Activated CD4-positive, CD25-positive, alpha-beta regulatory T cell treated with anti-CD3 and anti-CD28 coated beads, Interleukin-2, amount 50 U/mL, for 72 hours (primary cell): ENCODE data around the gene DDN.

Experiments
- DNase-seq: peaks from one replicate; pipeline ENCODE4 v3.0.0; 2021

DDN gene

DNA sequence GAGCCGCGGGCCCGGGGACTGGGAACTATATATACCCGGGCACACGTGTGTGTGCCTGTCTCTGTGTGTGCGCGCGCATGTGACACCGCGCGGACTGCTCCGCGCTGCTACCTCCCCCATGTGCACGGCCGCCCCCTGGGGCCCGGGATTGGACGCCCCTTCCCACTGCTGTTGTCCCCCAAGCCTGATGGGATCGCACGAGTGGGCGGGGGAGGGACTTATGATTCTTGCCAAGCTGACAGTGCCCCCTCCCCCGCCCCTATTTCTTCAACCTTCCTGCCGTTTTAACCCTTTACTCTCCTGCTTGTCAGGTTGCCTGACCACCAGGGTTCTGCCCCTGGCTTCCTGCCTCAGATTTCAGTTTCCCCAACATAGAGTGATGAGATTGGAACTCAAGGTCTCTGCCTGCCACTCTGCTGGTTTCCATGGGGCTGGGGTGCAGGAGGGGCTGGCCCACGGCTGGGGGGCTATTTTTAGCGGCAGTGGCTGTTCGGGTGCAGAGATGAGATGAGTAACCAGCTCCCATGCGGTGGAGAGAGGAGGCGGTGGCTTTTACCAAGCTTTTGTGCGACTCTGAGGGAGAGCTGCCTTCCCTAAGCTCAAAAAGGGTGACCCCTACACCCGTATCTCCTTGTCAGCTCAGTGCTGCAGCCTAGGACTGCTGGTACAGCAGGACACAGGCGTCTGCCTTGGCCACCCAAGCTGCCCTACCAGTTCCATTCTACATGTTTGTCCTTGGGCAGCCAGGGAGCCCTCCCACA lies at the start of gene DDN:
Gene DDN, minus strand, starts transcription at position 5 of the 761 bp plus-strand sequence. CDS start 88 bp downstream, outside the sequence.
- peak; percentile 45 for DNase-seq

DNA sequence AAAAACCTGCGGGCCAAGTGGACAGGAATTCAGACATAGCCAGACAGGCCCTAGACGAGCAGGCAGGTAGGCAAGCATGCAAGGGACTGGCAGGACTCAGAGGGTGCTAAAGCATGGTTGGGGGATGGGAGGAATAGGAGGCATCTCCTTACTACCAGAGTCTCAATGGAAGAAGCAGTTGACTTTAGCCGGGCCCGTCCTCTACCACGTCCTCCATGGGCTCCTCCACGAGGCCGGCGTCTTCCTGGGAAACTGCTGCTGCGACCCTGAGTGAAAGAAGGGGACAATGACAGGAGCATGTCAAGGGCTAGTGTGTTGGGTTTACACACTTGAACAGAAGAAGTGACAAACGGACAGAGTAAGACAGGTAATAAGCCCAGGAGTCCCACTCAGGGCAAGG lies 49.8 kb upstream of the DDN start:
- DNase-seq: no peak

DNA sequence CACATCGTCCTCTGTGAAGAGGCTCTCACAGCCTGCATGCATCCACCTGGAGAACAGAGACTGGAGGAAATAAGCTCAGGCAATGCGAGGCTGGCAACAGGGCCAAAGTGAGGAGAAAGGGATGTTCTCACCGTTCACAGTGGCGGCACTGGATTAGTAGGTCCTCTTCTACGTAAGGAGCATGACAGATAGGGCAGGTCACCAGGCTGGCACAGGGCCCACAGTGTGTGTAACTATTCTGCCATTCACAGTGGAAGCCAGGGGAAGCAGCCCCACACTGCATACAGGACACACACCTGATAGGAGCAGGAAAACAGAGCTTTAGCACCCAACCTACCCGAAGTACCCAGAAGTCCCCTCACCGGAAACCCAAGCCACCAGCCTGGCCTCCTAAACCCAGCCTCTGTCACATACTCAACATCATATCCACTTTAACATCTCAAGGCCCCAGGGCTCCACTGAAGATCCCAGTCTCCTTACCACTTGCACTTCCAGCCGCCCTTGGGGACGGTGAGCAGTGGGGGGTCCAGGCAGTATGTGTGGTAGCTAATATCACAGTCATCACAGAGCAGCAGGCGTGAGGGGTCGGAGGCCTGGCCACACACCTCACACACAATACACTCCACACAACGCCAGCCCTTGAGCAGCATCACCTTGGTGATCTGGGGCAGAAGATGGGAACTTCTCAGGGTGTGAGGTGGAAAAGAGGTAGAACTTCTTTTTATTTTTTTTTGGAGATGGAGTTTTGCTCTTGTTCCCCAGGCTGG lies 47.1 kb upstream of the DDN start:
- DNase-seq: no peak

DNA sequence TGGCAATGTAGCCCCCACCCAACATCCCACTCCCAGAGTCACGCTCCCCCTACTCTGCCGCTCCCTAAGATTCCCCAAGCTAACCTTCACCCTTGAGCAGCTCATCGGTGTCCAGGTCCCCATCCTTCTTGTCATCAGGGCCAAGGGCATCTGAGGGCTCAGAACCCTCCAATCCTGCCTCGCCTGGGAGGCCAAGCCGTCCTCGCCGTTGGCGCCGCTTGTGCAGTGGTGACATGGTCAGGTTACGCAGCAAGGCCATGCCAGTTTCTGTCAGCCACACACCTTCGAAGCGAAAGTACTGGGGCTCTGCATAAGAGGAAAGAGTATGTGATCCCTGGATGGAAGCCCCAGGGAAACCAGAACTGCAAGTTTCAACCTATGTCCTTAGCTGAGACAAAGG lies 45.5 kb upstream of the DDN start:
- DNase-seq: no peak

DNA sequence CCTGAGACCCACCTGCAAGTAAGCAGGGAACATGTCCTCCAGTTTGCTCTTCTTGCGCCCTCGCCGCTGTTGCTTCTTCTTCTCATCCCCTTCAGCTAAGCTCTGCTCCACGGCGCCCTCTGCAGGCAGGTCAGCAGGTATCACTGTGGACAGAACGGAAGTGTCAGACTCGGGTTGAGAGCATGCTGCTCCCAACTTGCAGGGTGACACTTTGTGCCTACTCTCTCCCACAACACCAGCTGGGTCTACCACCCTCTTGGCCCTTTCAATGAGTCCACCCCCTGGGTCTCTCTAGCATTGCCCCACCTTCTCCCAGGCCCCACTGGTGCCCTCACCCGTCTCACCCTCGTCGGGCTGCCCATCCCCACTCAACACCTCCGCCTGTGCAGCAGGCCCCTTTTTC lies 44.7 kb upstream of the DDN start:
- peak; percentile 75 for DNase-seq

DNA sequence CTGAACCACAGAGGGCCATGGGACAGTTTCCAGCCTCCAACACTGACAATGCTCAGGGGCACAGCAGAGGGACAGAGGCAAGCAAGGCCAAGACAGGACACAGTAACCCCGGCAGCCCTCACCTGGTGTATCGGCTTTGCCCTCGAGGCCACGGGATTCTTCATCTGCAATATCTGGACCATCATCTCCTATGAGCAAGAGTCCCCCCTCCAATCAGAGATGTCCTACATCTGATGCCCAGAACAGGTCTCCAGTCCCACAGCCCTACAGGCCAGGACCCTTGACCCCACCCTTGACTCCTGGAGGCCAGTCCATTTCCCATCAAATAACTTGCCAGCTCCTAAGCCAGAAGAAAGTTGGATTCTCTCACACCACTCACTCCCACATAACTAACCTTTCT lies 44.1 kb upstream of the DDN start:
- DNase-seq: no peak

DNA sequence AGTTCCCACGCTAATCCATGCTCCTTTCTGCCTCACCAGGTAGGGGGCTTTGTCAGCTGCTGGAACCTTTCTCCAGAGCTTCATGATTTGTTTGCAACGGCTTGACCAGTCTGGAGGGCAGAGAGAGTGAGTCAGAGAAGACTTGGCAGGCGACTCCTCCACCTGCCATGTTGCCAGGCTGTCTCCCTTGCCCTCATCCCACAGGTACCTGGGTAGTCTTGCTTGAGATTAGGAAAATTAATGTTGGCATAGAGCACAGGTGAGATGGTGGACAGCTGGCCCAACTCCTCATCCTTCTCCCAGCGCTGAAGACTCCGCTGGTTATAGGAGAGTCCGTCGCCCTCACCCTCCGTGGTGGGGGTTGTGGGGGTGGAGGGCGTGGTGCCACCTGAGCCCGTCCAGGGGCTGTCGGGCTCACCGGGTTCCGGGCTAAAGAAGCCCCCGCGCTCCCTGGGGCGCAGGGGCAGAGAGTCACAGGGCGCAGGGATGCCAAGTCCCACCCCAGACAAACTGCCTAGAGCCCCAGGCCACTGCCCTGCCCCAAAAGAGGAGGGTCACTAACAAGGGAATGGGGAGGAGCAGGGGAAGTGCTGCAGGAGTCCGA lies 42.8 kb upstream of the DDN start:
- DNase-seq: no peak

DNA sequence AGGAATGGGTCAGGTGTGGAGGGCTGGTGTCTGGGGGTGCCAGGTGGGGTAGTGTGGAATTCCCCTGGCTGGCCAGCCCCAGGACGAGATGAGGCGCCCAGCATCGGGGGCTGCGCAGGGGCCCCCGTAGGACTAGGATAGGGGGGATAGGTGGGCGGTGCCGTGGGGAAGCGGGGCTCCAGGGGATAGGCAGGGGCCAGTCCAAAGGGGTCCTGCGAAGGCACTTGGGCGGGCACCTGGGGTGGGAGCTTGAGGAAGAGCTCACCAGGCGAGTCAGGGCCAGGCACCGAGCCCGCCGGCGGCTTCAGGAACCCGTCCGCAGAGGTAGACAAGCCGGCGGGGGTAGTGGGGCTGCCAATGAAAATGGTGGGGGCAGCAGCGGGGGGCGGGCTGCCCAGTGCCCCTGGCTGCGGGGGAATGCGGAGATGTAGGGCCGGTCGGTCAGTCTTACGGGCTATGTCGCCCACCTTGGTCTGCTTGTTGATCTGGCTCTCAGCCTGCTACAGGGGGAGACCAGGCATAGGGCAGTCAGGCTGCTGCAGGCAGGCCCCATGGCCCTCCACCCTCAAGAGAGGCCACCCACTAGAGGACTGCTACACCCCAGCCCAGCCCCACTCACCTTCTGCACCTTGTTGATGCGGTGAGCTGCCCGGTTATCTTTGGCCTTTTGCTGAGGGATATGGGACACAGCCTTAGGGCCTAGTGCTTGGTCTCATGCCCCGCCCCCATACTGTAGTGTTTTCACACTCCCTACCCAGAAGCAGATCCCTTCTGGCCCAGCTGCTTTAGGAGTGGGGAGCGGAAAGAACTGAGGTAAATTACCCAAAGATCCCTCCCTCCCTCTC lies 42.1 kb upstream of the DDN start:
- no peak for DNase-seq

DNA sequence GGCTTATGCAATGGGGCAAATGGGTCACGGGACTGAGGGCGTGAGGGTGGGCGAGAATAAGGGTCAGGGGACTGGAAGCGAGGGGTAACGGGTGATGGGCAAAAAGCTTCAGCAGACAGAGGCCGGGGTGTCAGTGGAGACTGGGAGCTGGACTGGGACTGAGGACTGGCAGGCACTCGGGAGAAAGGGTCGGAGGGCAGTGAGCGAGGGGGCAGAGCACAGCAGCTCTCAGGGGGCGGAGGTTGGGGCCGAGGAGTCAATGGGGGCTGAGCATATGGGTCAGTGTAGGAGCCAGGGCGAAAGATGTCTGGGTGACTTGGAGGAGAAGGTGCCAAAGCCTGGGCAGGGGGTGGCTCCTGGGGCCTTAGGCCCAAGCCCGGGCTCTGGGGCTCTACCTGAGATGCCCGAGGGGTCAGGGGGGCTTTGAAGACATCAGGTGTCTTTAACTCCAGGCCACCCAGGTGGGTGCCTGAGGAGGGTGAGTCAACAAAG lies 41.2 kb upstream of the DDN start:
- DNase-seq: no peak

DNA sequence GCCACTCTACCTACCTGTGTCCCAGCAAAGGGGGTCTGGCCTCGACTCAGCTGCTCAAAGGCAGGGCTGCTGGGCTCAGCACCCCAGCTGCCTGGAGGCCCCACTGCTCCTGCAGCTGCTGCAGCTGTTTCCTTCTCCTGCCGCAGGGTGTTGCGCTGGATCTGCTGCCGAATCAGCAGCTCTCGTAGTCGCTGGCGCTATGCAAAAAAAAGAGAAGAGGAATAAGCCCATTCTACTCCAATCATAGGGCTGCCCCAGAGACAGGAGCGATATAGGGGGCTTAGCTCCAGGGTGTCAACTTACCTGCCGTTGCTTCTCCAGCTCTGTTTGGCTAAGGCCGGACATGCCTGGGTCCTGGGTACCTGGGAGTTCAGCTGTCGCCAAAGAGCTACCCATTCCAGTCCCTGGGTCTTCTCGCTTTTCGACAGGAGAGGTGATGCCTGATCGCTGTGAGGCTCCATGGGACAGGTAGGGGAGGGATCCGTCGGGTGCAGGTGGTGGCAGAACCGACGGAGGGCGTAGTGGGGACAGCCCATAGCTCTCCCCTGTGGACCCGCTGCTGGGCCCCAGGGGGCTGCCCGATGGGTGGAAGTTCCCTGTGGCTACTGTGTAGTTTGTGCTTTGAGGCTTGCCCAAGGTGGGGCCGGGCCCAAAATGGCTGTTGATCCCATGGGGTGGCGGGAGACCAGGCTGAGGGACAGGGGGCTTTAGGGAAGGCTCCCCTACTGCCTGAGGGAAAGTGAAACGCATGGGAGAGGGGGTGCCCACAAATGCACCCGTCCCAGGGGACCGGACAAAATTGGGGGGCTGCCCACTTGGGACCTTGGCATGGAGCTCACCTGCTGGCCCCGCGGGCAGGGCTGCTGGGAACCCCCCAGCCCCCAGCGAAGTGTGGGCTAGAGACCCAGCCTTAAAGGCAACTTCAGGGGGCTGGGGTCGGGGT lies 40.5 kb upstream of the DDN start:
- no peak for DNase-seq

DNA sequence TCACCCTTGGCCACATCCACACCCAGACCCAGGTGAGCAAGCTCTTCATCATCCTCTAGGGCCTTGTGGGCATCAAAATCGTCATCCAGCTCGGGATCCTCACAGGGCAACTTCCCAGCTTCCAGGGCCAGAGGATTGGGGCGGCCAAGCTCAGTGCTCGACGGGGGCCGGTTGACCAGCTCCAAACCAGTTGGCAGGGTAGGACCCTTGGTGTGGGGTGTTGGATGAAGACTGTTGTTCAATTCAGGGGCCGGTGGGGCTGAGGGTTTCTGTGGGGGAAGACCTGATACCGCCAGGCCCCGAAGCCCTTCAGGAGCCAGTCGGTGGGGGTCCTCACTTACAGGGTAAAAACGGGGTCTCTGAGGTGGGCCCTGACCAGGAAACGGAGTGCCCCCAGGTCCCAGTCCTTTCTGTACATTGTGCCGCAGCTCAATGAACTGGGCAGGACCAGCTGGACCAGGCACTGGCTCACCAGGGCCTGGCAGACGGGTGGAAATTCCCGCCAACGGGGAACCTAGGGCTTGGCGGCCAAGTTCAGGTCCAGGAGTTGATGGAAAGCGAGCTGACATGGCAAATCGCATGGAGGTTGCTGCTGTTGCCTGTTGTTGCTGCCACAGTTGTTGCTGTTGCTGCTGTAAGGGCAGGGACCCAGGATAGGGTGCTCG lies 39.2 kb upstream of the DDN start:
- DNase-seq: no peak

DNA sequence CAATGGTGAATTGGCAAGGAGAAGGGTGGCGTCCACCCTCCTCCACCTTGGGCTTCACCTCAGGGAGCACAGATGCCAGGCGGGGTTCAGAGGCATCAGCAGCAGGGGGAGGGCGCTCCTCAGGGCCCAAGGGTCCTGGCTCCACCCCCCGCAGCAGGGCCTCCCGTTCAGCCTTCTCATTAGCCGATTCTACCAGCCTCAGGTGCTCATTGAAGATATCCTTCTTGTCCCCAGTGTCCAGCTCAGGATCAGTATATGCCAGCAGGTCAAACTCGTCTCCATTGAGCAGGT lies 38.7 kb upstream of the DDN start:
- no peak for DNase-seq

DNA sequence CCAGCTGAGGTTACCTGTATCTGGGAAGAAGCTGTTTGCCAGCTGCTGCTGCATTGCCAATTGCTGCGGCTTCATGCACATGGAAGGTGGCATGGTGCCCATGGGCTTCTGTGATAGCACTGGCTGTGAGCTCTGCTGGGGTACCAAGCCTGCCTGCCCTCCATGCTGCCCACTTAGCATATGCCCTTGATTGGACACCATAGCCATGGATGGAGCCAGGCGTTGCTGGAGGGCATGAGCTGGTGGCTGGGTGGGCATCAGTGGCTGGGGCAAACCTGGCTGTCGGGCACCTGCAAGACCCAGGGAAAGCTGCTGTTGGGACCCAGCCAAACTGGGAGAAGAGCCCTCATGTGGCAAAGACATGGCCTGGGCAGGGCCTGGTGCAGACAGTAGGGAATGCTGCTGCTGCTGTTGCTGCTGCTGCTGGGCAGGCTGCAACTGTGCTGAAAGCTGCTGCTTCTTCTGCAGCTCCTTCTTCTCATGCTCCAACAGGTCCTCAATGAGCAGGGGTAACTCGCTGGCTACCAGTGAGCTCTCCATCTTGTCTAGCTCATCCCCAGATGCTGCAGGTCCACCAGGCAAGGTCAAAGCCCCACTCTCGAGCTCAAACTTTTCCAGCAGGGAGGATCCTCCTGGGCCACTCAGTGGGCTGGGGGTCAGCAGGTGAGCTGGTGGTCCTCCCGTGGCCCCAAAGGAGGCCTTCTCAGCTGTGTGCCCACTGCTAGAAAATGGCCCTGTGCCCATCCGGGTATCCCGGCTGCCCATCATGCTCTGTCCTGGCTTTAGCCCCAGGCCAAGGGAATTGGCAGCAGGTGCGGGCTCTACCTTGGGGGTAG lies 38.2 kb upstream of the DDN start:
- DNase-seq: no peak

DNA sequence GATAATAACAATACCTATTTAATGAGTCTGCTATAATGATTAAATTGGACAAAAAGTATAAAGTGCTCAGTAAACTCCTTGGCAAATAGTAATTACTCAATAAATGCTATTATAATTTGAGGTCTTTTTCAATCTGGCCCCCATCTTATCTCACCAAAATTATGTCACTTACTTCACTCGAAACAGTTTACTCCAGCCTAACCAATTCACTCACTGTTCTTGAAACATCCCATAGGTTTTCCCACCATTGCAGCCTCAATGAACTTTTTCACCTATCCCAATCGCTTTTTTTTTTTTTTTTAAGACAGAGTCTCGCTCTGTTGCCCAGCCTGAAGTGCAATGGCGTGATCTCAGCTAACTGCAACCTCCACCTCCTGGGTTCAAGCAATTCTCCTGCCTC lies 36.9 kb upstream of the DDN start:
- no peak for DNase-seq

DNA sequence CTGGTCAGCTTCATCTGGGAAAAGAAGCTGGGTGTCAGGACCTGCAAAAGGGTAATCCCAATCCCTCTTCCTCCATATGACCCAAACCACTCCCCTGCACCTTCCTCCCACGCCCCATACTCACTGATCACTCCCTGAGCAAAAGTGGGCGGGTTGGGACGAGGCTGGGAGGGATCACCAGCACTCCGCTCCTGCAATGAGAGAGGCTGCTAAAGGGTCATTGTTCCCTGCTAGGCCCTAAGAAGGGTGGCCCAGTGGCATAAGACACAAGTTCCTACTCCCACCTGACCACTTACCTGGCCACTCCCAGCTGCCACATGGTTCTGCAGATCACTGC lies 35.1 kb upstream of the DDN start:
- DNase-seq: no peak

DNA sequence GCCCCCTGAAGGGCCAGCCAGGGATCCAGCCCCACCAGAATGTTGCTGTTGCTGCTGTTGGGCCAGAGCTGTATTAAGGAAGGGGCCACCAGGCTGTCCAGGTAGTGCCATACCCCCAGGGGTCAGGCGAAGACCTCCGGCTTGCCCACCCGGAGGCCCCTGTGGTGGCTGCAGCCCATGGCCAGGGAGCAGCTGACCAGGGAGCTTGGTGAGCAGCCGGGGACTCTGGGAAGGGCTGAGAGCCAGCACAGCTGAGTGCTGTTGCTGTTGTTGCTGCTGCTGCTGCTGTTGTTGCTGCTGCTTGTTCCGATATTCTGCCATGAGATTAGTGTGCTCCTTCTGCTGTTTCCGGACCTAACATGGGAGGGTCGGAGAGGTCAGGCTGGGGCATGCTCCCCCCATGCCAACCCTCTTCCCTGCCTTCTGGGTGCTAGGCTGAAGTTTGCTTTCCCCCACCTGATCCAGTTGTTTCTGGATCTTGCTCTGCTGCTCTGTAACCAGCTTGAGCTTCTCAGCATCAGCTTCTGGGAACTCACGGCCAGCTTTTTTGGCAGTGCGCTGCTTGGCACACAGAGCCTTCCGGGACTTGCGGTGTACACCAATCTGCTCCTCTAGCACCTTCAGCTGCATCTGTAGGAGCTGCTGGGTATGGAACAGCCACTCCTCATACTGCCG lies 34.6 kb upstream of the DDN start:
- no peak for DNase-seq

DNA sequence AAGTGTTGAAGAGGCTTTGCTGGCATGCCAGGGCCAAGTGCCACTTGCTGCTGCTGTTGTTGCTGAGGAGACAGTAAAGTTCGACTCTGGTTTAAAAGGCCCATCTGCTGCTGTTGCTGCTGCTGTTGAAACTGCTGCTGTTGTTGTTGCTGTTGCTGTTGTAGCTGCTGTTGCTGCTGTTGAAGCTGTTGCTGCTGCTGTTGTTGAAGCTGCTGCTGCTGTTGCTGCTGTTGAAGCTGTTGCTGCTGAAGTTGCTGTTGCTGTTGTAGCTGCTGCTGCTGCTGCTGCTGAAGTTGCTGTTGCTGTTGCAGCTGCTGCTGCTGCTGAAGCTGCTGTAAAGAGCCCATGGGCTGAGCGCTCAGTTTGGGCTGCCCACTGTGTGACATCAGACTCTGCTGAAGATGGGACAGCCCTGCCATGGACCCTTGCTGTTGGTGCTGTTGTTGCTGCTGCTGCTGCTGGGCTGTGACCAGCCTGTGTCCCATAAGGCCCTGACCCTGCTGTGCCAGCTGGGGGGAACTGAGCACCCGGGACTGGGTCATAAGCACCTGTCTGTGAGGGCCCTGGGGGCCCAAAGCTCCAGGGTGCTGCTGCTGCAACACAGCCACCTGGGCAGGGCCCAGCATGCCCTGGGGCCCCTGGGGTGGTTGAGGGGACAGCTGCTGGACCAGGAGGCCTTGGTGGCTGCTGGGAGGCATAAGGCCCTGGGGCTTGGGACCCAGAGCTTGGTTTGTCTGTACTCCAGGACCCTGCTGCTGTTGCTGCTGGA lies 33.7 kb upstream of the DDN start:
- no peak for DNase-seq

DNA sequence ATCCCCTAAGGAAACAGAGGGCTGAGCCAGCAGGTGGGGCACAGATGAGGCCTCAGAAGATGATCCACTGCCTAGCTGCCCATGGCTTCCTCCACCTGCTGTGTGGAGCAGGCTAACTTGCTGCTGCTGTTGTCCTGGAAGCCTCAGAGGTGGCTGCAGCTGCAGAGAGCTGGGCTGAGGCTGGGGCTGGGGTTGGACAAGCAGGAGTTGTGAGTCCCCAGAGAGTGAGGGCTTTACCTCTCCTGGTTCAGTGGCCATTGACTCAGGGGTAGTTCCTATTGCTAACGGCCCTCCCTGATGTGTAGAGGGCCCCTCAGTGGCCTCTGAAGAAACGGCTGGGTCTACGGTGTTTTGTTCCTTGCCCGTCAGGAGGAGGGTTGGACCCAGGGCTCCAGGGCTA lies 33.1 kb upstream of the DDN start:
- no peak for DNase-seq

DNA sequence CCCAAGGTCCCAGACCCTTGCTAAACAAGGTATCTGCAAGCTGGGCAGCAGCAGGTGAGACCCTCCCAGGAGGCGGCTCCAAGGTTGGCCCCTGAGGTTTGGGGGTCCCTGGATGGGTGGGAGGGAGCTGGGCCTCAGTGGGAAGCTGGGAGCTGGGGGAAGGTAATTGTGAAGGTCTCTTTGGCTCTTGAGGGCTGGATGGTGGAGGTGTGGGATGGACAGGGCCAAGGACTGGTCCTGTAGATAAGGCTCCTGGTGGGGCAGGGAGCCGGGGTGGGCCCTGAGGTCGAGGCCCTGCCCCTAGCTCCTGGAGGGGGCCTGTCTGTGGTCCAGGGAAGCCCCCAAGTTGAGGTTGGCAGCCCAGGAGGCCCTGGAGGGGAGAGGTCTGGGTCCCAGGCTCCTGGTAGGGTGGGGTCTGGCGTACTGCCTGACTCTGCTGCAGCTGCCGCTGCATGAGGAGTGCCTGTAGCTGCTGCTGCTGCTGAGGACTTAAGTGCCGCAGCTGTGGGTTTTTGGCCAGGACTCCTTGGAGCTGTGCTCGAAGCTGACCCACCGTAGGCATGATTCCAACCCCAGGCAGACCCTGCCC lies 32.5 kb upstream of the DDN start:
- no peak for DNase-seq
